Ovary (tissue), 3 donors: ENCODE measurements around the gene PAQR8.

Source experiments
- CTCF ChIP-seq, 3 donors: fragments of 450-650 bp in 2 of 3; fragments of 200-600 bp in 1 of 3; IDR thresholded peaks; one replicate each; pipeline versions ENCODE4 v1.5.1 to v1.8.0; 2016 to 2022; ENCODE audit warnings: antibody characterized with exemption in 3 of 3, mild to moderate bottlenecking in 1 of 3
- EP300 ChIP-seq: sonication (generic); formaldehyde crosslinking; IDR thresholded peaks from one replicate; pipeline ENCODE4 v1.6.1; 2017; ENCODE audit warnings: antibody characterized with exemption
- POLR2A ChIP-seq: fragments of 450-650 bp; IDR thresholded peaks from one replicate; pipeline ENCODE4 v1.6.1; 2017; ENCODE audit warnings: antibody characterized with exemption, mild to moderate bottlenecking, moderate library complexity
- donor health status: DM: no; HTN: no; CAD: no.

- TF ChIP-seq POLR2A (no peak), CTCF (IDR thresholded peaks at IDR 0.05) (no peak), EP300 (no peak)
Measured at GRCh38 chr6:52407467-52407866, 45.5 kb downstream of the PAQR8 start.
